K562 (cell line): ENCODE data around the gene SETDB1.

Experiments
- MAFK ChIP-seq: IDR thresholded peaks from 2 replicates; pipeline ENCODE4 v1.6.1; 2011; ENCODE audit warnings: low read length, improper control_type of control experiment
- POLR2A ChIP-seq: fragments of 450-650 bp; conservative IDR thresholded peaks from 2 replicates; pipeline ENCODE4 v1.6.1; 2016
- SAP30 ChIP-seq: fragments of 200-600 bp; sonication (generic); IDR thresholded peaks from 2 replicates; pipeline ENCODE4 v1.6.1; 2012; ENCODE audit warnings: borderline replicate concordance, low read depth, mild to moderate bottlenecking, moderate library complexity, low read length, control low read depth, inconsistent platforms; ENCODE audit not compliant: insufficient read depth, poor library complexity, severe bottlenecking
- SP2 ChIP-seq: IDR thresholded peaks from 2 replicates; pipeline ENCODE4 v1.6.1; 2011; ENCODE audit warnings: mild to moderate bottlenecking, low read depth, low read length, moderate library complexity; ENCODE audit not compliant: poor library complexity, severe bottlenecking; ENCODE audit errors: extremely low read depth
- TAF15 ChIP-seq: fragments of 200-400 bp; formaldehyde crosslinking; IDR thresholded peaks from 2 replicates; pipeline ENCODE4 v1.6.1; 2017; ENCODE audit warnings: mild to moderate bottlenecking, low read depth, low read length, moderate library complexity
- YY1 ChIP-seq, 3 experiments: IDR thresholded peaks; 2 replicates each; pipeline ENCODE4 v1.6.1; 2011; ENCODE audit warnings: low read length in 2 of 3, mild to moderate bottlenecking in 2 of 3, moderate library complexity in 2 of 3, borderline replicate concordance in 1 of 3, control low read depth in 1 of 3, low read depth in 1 of 3; ENCODE audit not compliant: insufficient read depth in 3 of 3, insufficient replicate concordance in 2 of 3, control insufficient read depth in 1 of 3, insufficient read length in 1 of 3; ENCODE audit errors: extremely low read depth in 1 of 3
- TF ChIP-seq, protein P1 (sequence below): sonication (generic); formaldehyde crosslinking; IDR thresholded peaks from 2 replicates; pipeline ENCODE4 v1.9.0; 2022; ENCODE audit warnings: mild to moderate bottlenecking, missing genetic modification reagents
- TF ChIP-seq, protein P2 (sequence below): sonication (generic); formaldehyde crosslinking; IDR thresholded peaks from 2 replicates; pipeline ENCODE4 v1.8.0; 2022; ENCODE audit warnings: missing genetic modification reagents, mild to moderate bottlenecking, borderline replicate concordance
- TF ChIP-seq, protein P3 (sequence below): fragments of 250-450 bp; sonication (Bioruptor Pico); IDR thresholded peaks from 2 replicates; pipeline ENCODE4 v1.8.0; 2022; ENCODE audit warnings: inconsistent platforms
- TF ChIP-seq, protein P4 (sequence below): sonication (generic); formaldehyde crosslinking; IDR thresholded peaks from 2 replicates; pipeline ENCODE4 v1.8.1; 2022; ENCODE audit warnings: missing genetic modification reagents

DNA sequence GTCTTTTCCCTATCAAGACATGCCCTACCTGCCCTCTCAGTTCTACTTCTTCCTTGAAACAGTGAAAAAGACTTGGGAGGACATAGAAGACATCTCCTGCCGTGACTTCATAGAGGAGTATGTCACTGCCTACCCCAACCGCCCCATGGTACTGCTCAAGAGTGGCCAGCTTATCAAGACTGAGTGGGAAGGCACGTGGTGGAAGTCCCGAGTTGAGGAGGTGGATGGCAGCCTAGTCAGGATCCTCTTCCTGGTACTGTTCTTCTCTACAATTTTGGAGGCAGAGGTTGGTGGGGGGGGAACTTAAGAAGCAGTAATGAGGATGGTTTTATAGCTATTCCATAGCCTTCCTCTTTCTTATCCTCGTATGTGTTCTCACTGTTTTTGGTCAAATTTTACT, 18.7 kb downstream of the SETDB1 start:
- TF ChIP-seq, protein P1, sequence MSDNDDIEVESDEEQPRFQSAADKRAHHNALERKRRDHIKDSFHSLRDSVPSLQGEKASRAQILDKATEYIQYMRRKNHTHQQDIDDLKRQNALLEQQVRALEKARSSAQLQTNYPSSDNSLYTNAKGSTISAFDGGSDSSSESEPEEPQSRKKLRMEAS, result no peak
- TF ChIP-seq, protein P2, sequence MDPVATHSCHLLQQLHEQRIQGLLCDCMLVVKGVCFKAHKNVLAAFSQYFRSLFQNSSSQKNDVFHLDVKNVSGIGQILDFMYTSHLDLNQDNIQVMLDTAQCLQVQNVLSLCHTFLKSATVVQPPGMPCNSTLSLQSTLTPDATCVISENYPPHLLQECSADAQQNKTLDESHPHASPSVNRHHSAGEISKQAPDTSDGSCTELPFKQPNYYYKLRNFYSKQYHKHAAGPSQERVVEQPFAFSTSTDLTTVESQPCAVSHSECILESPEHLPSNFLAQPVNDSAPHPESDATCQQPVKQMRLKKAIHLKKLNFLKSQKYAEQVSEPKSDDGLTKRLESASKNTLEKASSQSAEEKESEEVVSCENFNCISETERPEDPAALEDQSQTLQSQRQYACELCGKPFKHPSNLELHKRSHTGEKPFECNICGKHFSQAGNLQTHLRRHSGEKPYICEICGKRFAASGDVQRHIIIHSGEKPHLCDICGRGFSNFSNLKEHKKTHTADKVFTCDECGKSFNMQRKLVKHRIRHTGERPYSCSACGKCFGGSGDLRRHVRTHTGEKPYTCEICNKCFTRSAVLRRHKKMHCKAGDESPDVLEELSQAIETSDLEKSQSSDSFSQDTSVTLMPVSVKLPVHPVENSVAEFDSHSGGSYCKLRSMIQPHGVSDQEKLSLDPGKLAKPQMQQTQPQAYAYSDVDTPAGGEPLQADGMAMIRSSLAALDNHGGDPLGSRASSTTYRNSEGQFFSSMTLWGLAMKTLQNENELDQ (CRISPR knock-in tag), result no peak
- TF ChIP-seq, protein P3, sequence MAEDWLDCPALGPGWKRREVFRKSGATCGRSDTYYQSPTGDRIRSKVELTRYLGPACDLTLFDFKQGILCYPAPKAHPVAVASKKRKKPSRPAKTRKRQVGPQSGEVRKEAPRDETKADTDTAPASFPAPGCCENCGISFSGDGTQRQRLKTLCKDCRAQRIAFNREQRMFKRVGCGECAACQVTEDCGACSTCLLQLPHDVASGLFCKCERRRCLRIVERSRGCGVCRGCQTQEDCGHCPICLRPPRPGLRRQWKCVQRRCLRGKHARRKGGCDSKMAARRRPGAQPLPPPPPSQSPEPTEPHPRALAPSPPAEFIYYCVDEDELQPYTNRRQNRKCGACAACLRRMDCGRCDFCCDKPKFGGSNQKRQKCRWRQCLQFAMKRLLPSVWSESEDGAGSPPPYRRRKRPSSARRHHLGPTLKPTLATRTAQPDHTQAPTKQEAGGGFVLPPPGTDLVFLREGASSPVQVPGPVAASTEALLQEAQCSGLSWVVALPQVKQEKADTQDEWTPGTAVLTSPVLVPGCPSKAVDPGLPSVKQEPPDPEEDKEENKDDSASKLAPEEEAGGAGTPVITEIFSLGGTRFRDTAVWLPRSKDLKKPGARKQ, result no peak
- no peak for TF ChIP-seq POLR2A
- TF ChIP-seq, protein P4, sequence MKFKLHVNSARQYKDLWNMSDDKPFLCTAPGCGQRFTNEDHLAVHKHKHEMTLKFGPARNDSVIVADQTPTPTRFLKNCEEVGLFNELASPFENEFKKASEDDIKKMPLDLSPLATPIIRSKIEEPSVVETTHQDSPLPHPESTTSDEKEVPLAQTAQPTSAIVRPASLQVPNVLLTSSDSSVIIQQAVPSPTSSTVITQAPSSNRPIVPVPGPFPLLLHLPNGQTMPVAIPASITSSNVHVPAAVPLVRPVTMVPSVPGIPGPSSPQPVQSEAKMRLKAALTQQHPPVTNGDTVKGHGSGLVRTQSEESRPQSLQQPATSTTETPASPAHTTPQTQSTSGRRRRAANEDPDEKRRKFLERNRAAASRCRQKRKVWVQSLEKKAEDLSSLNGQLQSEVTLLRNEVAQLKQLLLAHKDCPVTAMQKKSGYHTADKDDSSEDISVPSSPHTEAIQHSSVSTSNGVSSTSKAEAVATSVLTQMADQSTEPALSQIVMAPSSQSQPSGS (CRISPR knock-in tag), result no peak
- no peak for TF ChIP-seq YY1 (IDR thresholded peaks at IDR 0.05; ENCODE audit: borderline replicate concordance in 1 of 3, control insufficient read depth in 1 of 3, extremely low read depth in 1 of 3, insufficient read depth in 3 of 3, insufficient read length in 1 of 3, insufficient replicate concordance in 2 of 3, low read depth in 1 of 3, low read length in 2 of 3)
- TF ChIP-seq SP2, result no peak
- no peak for TF ChIP-seq MAFK
- TF ChIP-seq SAP30, result no peak
- no peak for TF ChIP-seq TAF15
